HL-60 (cell line): ENCODE results near the gene TSSK3.
"Not testable (repeated sequence)": the region's sequence is repeated elsewhere in the genome, so short reads cannot be mapped to it uniquely, and the experiment has no call there.

ENCODE experiments used
- DNase-seq, 2 experiments: peaks; one replicate each; pipeline ENCODE4 v3.0.0-alpha.2; 2010 to 2020; ENCODE audit warnings: low read depth in 1 of 2, low spot score in 1 of 2
- H3K27ac ChIP-seq: fragments of 250-450 bp; sonication (Bioruptor Pico); replicated peaks from 2 replicates; pipeline ENCODE4 v1.5.1; 2020; ENCODE audit warnings: mild to moderate bottlenecking, moderate library complexity
- H3K27me3 ChIP-seq: fragments of 250-450 bp; sonication (Bioruptor Pico); 2 replicates; pipeline ENCODE4 v1.5.1; 2021; ENCODE audit warnings: mild to moderate bottlenecking, moderate library complexity; ENCODE audit not compliant: insufficient read depth, poor library complexity, severe bottlenecking
- H3K4me3 ChIP-seq: replicated peaks from 2 replicates; pipeline ENCODE4 v1.5.1; 2011; ENCODE audit warnings: mild to moderate bottlenecking, control low read depth, low read length; ENCODE audit not compliant: insufficient read depth
- CTCF ChIP-seq: IDR thresholded peaks from one replicate; pipeline ENCODE4 v1.5.1; 2011; ENCODE audit warnings: low read length, control low read depth, inconsistent platforms; ENCODE audit not compliant: insufficient read depth
- GABPA ChIP-seq: IDR thresholded peaks from 2 replicates; pipeline ENCODE4 v1.6.1; 2012; ENCODE audit warnings: low read depth
- POLR2AphosphoS5 ChIP-seq: IDR thresholded peaks from 2 replicates; pipeline ENCODE4 v1.6.1; 2012; ENCODE audit warnings: low read depth
- REST ChIP-seq: IDR thresholded peaks from 2 replicates; pipeline ENCODE4 v1.6.1; 2012; ENCODE audit warnings: low read depth; ENCODE audit not compliant: insufficient replicate concordance
- SPI1 ChIP-seq: IDR thresholded peaks from 2 replicates; pipeline ENCODE4 v1.6.1; 2012; ENCODE audit warnings: low read depth, mild to moderate bottlenecking, borderline replicate concordance

Gene TSSK3

GRCh38 chr1:32353886-32354570 lies 8.3 kb upstream of the TSSK3 start:
- H3K27ac ChIP-seq = no peak overlapping the region
- TF ChIP-seq SPI1 (peak; percentile 60; the same call in 1 of the 2 replicates), CTCF (no peak), POLR2AphosphoS5 (no peak)
- no peaks in the 10 kb centered on the region for H3K27me3 ChIP-seq
- no peak overlapping the region for H3K4me3 ChIP-seq
- no peak for DNase-seq

GRCh38 chr1:32355778-32356177 lies 6.6 kb upstream of the TSSK3 start:
- not testable (repeated sequence) for H3K27me3 ChIP-seq, H3K27ac ChIP-seq, DNase-seq, H3K4me3 ChIP-seq

- no peak for TF ChIP-seq SPI1
- TF ChIP-seq POLR2AphosphoS5 = no peak
- no peak for TF ChIP-seq GABPA
- no peak for TF ChIP-seq CTCF
- no peak for TF ChIP-seq REST
- Histone ChIP-seq H3K27ac (no peak overlapping the region), H3K4me3 (no peak overlapping the region), H3K27me3 (no peaks in the 10 kb centered on the region)
- no peak for DNase-seq
These were observed 5.9 kb upstream of the TSSK3 start for GRCh38 chr1:32356478-32356877.

GRCh38 chr1:32357614-32358013 lies 4.7 kb upstream of the TSSK3 start:
- DNase-seq = no peak
- Histone ChIP-seq H3K4me3 (no peak overlapping the region), H3K27me3 (no peaks in the 10 kb centered on the region), H3K27ac (no peak overlapping the region)
- TF ChIP-seq REST = no peak
- TF ChIP-seq POLR2AphosphoS5 = no peak
- TF ChIP-seq CTCF = no peak
- TF ChIP-seq GABPA = no peak
- TF ChIP-seq SPI1 = no peak
